Stimulated activated naive CD8-positive, alpha-beta T cell treated with anti-CD3 and anti-CD28 coated beads, Interleukin-15, Interleukin-2, amounts not matched to agents 100 ng/mL and 50 ng/mL, for 24 hours (primary cell): ENCODE measurements around the gene TAS2R19.

Source experiments
- H3K27ac Mint-ChIP-seq: one replicate; pipeline ENCODE4 v1.8.0; 2021; ENCODE audit warnings: mild to moderate bottlenecking, mixed read lengths
- H3K27me3 Mint-ChIP-seq: one replicate; pipeline ENCODE4 v1.8.0; 2021; ENCODE audit warnings: mixed read lengths
- H3K36me3 Mint-ChIP-seq: one replicate; pipeline ENCODE4 v1.8.0; 2021; ENCODE audit warnings: low read depth, mixed read lengths
- H3K4me1 Mint-ChIP-seq: one replicate; pipeline ENCODE4 v1.8.0; 2021; ENCODE audit warnings: low read depth, mixed read lengths
- H3K4me3 Mint-ChIP-seq: one replicate; pipeline ENCODE4 v1.8.0; 2021; ENCODE audit warnings: mild to moderate bottlenecking, mixed read lengths
- H3K9me3 Mint-ChIP-seq: one replicate; pipeline ENCODE4 v1.8.0; 2021; ENCODE audit warnings: mixed read lengths

The TAS2R19 gene

DNA sequence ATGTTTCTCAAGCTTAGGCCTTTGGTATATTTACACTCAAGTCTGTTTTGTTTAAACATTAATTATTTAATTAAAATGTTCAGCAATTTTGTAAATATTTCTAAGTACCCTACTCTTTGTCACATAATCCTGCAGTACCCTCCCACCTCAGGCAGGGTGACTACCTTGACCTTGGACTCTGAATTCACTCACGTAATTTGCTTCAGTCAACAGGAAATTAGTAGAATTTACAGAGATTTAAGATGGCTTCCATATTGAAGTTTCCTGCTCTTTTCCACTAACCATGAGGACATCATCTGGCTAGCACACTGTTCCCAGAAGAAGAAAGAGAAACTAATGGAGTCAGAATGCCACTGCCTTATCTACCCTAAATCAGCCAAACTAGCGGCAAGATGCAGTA, 967 bp upstream of the TAS2R19 start:
- Mint-ChIP-seq H3K4me1 (peaks cover 7% of the 10 kb centered on the region), H3K9me3 (peaks cover 8% of the 10 kb centered on the region), H3K27me3 (no peaks in the 10 kb centered on the region), H3K27ac (no peak overlapping the region), H3K36me3 (peaks cover 42% of the 10 kb centered on the region), H3K4me3 (no peak overlapping the region)

DNA sequence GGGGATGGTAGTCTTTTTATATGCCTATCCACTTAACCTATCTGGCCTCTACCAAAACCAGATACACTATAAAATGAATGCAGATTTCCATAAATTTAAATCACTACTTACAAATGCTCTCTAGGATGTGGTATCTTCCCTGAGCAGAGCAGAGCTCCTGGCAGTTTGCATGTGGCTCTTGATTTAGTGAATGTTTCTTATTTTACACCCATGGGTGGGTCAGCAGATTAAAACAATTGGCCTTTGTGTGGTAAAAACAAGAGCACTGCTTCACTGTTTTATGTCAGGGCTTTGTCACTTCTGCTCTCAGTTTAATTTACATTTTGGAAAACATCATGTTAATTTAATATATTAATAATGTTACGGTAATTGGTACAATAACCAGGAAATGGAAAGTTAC, 5.5 kb downstream of the TAS2R19 start:
- Mint-ChIP-seq H3K9me3 (no peaks in the 10 kb centered on the region), H3K4me3 (no peak overlapping the region), H3K27ac (no peak overlapping the region), H3K27me3 (no peaks in the 10 kb centered on the region), H3K4me1 (peaks cover 16% of the 10 kb centered on the region), H3K36me3 (peaks cover 29% of the 10 kb centered on the region)

DNA sequence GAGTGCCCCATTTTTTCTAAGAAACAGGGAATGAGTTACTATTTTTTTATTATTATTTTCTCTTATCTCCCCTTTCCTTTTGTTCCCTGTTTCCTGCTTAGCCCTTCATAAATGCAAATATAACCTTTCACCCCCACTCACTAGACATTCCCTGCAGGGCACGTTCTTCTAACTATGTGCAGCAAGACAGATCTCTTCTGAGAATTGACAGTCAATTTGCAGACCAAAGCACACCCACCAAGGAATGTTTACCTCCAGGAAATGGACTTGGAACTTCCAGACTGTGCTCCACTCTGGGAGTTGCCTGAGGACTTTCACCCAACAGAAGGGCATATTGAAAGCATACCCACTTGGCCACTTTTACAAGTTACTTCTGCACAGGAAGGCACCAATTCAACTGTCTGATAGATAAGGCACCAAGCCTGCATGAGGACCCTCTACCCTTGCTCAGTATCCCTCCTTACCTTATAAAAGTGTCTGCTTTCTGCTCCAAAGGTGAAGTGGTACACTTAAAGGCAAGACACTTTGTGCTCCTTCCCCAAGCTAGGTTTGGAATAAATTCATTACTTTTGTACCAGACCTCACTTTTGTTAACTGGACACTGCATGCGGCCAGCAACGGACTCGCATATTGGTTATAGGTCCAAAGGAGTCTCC, 6.5 kb downstream of the TAS2R19 start:
- Mint-ChIP-seq H3K27me3 (no peaks in the 10 kb centered on the region), H3K36me3 (peaks cover 24% of the 10 kb centered on the region), H3K9me3 (no peaks in the 10 kb centered on the region), H3K27ac (no peak overlapping the region), H3K4me1 (peaks cover 11% of the 10 kb centered on the region), H3K4me3 (no peak overlapping the region)

DNA sequence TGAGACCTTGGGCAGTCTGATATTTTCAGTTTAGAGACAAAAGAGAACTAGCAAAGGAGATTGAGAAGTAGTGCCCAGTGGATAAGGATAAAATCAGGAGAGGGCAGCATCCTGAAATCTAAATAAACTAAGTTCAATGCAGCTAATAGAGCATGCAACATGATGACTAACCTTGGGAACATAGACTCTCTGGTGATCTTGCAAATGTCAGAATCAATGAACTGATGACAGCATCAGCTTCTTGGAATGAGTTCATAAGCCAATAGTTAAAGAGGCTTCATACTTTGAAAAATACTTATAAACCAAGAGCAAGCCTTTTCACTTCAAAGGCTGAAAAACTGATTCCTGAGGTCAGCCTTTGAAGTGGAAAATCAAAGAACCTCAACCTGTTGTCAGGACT, 8.2 kb downstream of the TAS2R19 start:
- H3K27ac Mint-ChIP-seq: no peak overlapping the region
- peaks cover 29% of the 10 kb centered on the region for H3K36me3 Mint-ChIP-seq
- no peaks in the 10 kb centered on the region for H3K27me3 Mint-ChIP-seq
- peaks cover 11% of the 10 kb centered on the region for H3K4me1 Mint-ChIP-seq
- no peak overlapping the region for H3K4me3 Mint-ChIP-seq
- H3K9me3 Mint-ChIP-seq: no peaks in the 10 kb centered on the region

DNA sequence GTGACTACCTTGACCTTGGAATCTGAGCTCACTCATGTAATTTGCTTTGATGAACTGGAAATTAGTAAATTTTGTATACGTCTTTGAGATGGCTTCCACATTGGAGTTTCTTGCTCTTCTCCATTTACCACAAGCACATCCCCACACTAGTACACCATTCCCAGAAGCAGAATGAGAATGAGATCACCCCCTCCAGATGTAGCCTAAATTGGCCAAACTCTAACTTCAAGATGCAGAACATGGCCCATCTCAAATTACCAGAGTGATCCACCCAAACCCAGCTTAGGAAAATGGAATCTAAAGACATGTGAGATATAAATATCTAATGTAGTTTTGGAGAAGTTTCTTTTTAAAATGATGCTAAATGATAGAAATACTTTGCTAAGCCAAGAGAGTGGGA, 14.8 kb downstream of the TAS2R19 start:
- H3K4me3 Mint-ChIP-seq: no peak overlapping the region
- no peaks in the 10 kb centered on the region for H3K27me3 Mint-ChIP-seq
- no peaks in the 10 kb centered on the region for H3K4me1 Mint-ChIP-seq
- no peaks in the 10 kb centered on the region for H3K9me3 Mint-ChIP-seq
- no peak overlapping the region for H3K27ac Mint-ChIP-seq
- peaks cover 14% of the 10 kb centered on the region for H3K36me3 Mint-ChIP-seq

DNA sequence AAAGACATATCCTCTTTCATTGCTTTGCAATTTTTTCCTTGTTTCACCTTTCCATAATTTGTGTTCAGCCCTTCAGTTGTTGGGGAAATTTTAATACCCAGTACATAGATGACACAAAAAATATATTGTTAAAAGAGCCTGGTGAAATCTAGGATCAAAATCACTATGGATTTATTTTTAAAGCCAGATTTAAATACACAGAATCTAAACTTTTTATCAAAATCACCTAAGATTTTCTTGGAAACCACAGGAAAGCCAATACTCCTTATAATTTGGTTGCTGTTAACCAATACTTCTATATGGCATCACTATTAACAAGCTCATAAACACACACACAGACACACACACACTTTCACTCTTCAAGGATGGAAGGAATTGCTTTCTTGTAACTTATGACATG, 24.2 kb downstream of the TAS2R19 start, which contains the start of gene TAS2R20:
TAS2R20 (minus strand) TSS at position 101 of the 400 bp plus-strand sequence. CDS start 429 bp downstream, outside the sequence.
- no peaks in the 10 kb centered on the region for H3K9me3 Mint-ChIP-seq
- peaks cover 41% of the 10 kb centered on the region for H3K36me3 Mint-ChIP-seq
- H3K27ac Mint-ChIP-seq: no peak within 1 kb of the TSS
- no peaks in the 10 kb centered on the region for H3K27me3 Mint-ChIP-seq
- H3K4me1 Mint-ChIP-seq: no peaks in the 10 kb centered on the region
- H3K4me3 Mint-ChIP-seq: no peak within 1 kb of the TSS

DNA sequence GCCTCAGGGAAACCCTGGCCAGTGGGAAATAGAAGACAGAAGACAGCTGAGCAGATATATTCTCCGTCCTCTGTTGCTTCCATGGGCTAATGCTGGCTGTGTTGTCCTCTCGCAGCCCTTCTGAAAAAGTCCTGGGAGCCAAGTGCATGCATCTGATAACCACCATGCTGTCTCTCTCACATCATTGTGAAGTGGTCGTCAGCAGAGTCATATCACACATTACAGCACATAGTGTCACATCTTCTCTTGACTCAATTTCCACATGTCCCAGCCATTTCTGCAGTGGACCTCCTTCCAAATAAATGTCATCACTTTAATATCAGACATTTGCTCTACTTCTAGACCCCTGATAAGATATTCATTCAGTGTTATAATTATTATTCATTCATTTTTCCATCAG, 28.1 kb downstream of the TAS2R19 start:
- peaks cover 12% of the 10 kb centered on the region for H3K9me3 Mint-ChIP-seq
- no peak overlapping the region for H3K27ac Mint-ChIP-seq
- no peaks in the 10 kb centered on the region for H3K27me3 Mint-ChIP-seq
- H3K4me3 Mint-ChIP-seq: no peak overlapping the region
- peaks cover 5% of the 10 kb centered on the region for H3K4me1 Mint-ChIP-seq
- H3K36me3 Mint-ChIP-seq: peaks cover 51% of the 10 kb centered on the region

DNA sequence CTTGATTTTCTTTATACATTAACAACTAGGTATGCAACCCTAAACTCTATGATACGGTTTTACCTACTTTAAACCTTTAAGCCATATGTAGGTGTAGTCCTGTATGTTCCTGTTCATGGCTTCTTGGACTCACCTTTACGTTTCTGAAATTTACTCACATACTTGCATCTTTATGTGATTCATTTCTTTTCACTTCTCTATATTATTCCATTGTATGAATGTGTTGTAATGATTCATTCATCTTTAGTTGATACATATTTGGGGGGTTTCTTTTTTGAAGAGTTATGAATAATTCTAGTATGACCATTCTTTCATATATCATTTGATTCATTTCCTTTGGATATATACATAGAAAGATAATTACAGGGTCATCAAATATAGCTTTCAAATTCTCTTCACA, 33.3 kb downstream of the TAS2R19 start:
- H3K27me3 Mint-ChIP-seq: no peaks in the 10 kb centered on the region
- H3K4me1 Mint-ChIP-seq: peaks cover 13% of the 10 kb centered on the region
- no peak overlapping the region for H3K4me3 Mint-ChIP-seq
- peaks cover 12% of the 10 kb centered on the region for H3K9me3 Mint-ChIP-seq
- no peak overlapping the region for H3K27ac Mint-ChIP-seq
- peaks cover 28% of the 10 kb centered on the region for H3K36me3 Mint-ChIP-seq

DNA sequence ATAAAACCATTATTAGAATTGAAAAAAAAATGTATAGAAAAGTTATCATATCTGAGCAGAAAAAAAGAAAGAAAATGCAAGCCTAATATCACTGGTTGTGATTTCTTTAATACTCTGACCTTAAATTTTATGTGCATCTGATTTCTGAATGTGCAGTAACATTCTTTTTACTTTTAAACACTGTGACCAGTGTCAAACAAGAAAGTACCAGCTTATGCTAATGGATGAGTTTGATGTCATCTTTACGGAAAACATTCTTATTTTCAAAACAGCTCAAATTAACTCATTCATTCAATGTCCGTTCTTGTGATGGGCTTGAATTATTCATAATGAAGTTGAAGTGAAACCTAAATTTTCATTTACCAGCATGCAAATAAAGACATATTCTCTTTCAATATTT, 35.6 kb downstream of the TAS2R19 start, which contains the start of gene TAS2R50:
TAS2R50 (minus strand) TSS at position 101 of the 400 bp plus-strand sequence; CDS start at position 49, 52 bp downstream.
- H3K4me1 Mint-ChIP-seq: peaks cover 33% of the 10 kb centered on the region
- H3K9me3 Mint-ChIP-seq: peaks cover 12% of the 10 kb centered on the region
- H3K27ac Mint-ChIP-seq: no peak within 1 kb of the TSS
- peaks cover 16% of the 10 kb centered on the region for H3K36me3 Mint-ChIP-seq
- no peaks in the 10 kb centered on the region for H3K27me3 Mint-ChIP-seq
- no peak within 1 kb of the TSS for H3K4me3 Mint-ChIP-seq

DNA sequence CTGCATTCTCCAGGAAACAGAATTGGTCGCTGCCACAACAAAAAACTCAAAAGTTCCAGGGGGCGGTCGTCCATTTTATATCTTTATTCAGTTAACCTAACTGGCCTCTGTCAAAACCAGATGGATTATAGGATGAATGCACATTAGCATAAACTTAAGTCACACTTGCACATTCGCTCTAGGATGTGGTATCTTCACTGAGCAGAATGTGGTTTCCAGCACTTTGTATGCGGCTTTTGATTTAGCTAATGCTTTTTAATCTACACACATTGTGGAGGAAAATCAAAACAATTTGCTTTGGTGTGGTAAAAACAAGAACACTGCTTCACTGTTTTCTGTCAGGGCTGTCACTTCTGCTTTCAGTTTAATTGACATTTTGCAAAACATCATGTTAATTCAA, 40.2 kb downstream of the TAS2R19 start:
- H3K27ac Mint-ChIP-seq: no peak overlapping the region
- no peak overlapping the region for H3K4me3 Mint-ChIP-seq
- H3K27me3 Mint-ChIP-seq: peaks cover 4% of the 10 kb centered on the region
- H3K9me3 Mint-ChIP-seq: no peaks in the 10 kb centered on the region
- peaks cover 29% of the 10 kb centered on the region for H3K4me1 Mint-ChIP-seq
- peaks cover 9% of the 10 kb centered on the region for H3K36me3 Mint-ChIP-seq

DNA sequence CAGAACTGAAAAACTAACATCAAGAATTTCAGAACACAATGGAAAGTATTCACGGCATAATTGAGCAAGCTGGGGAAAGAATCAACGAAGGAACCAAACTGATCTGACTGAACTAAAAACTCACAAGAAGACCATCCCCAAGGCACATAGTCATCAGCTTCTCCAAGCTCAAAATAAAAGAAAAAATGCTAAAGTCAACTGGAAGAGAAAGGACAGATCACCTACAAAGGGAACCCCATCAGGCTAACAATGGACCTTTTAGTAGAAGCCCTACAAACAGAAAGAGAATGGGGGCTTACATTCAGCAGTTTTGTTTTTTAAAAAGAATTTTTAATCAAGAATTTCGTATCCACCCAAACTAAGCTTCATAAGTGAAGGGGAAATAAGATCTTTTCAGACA, 47.5 kb downstream of the TAS2R19 start:
- Mint-ChIP-seq H3K9me3 (no peaks in the 10 kb centered on the region), H3K36me3 (peaks cover 17% of the 10 kb centered on the region), H3K27me3 (peaks cover 4% of the 10 kb centered on the region), H3K4me3 (no peak overlapping the region), H3K4me1 (no peaks in the 10 kb centered on the region), H3K27ac (no peak overlapping the region)
